ENCODE results near the gene GPBP1L1. TPM values are rescaled to one million over a fixed set of nuclear protein-coding genes. Genes with fewer than 3 reads are reported as not detected.

The GPBP1L1 gene
- polyA plus RNA-seq, 1 donor (not counting 4 experiments of a cell fraction or from before 2014, with no cell fraction given): 64.1 TPM

DNA sequence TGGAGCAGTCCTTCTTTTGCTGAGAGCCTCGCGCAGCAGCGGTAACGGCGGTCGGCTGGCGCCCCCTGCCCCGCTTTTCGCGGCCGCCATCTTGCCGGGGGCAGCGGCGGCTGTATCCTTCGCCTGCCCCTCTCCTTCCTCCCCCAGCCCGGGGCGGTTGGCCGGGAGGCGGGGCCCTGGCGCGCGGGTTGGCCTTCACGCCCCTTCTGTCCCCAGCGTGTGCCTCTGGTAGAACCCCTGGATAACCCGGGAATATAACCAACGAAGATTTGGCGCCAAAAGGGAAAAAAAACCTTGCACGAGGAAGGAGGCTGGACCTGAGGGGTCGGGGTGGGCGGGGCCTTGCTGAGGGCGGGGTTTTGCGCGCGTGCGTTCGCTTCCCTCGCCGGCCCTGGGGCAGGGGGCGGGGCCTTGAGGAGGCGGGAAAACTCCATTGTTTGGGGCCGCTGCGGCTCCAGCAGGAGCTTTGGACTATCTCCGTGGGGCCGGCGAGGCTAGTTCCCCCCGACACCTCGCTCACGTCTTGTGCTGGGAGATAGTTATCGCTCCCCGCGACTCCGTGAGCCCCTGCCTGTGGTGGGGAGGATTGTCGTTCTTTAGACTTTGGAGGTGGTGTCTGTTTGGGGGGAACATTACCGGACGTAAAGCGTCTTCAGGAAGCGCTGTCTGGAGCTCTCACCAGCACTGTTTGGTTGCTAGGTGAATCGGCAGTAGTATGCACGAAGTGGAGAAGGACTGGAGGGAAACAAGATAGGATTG is 101.8 kb downstream of the GPBP1L1 start:
- Histone ChIP-seq H3K4me1 (ENCODE audit: control insufficient read depth, extremely low read depth, insufficient read depth, low read length) (peaks cover 11% of the 10 kb centered on the region), H3K9ac (ENCODE audit: control insufficient read depth, extremely low read depth, insufficient read depth, low read length) (peak overlapping the region; percentile 97), H3K27ac (ENCODE audit: control insufficient read depth, insufficient read depth, low read length) (peak overlapping the region; percentile 92), H3K36me3 (ENCODE audit: control insufficient read depth in 2 of 2, extremely low read depth in 1 of 2, insufficient read depth in 2 of 2, low read length in 2 of 2) (peaks cover 0 to 6% of the 10 kb centered on the region in 2 experiments), H3K4me2 (ENCODE audit: control insufficient read depth, extremely low read depth, insufficient read depth, low read depth, low read length) (peak overlapping the region; percentile 92), H2AFZ (ENCODE audit: control insufficient read depth, low read length) (peak overlapping the region; percentile 92), H4K20me1 (ENCODE audit: control insufficient read depth, extremely low read depth, insufficient read depth, low read length) (peaks cover 11% of the 10 kb centered on the region), H3K27me3 (ENCODE audit: control insufficient read depth, extremely low read depth, insufficient read depth, low read length) (no peaks in the 10 kb centered on the region), H3K9me1 (ENCODE audit: control insufficient read depth, extremely low read depth, insufficient read depth, low read length) (no peaks in the 10 kb centered on the region), H3K9me3 (ENCODE audit: control insufficient read depth, low read depth, low read length) (no peaks in the 10 kb centered on the region), H3K4me3 (ENCODE audit: control insufficient read depth in 2 of 3, extremely low read depth in 1 of 3, insufficient read depth in 2 of 3, low read depth in 1 of 3, low read length in 3 of 3) (peak overlapping the region; percentile 66 to 98 (median 79)), H3K79me2 (ENCODE audit: control insufficient read depth, insufficient read depth, low read length) (peaks cover 51% of the 10 kb centered on the region)
- DNase-seq (ENCODE audit: low read depth, low spot score) (no peak), FAIRE-seq (no peak)
- dilution Hi-C loops (cut with MboI; ENCODE audit: extremely low pct_ligation_motif_present, low sequenced_read_pairs): no loop called here
- no peak for TF ChIP-seq EZH2 (IDR thresholded peaks at IDR 0.05; ENCODE audit: low read length)
- TF ChIP-seq, protein P1, sequence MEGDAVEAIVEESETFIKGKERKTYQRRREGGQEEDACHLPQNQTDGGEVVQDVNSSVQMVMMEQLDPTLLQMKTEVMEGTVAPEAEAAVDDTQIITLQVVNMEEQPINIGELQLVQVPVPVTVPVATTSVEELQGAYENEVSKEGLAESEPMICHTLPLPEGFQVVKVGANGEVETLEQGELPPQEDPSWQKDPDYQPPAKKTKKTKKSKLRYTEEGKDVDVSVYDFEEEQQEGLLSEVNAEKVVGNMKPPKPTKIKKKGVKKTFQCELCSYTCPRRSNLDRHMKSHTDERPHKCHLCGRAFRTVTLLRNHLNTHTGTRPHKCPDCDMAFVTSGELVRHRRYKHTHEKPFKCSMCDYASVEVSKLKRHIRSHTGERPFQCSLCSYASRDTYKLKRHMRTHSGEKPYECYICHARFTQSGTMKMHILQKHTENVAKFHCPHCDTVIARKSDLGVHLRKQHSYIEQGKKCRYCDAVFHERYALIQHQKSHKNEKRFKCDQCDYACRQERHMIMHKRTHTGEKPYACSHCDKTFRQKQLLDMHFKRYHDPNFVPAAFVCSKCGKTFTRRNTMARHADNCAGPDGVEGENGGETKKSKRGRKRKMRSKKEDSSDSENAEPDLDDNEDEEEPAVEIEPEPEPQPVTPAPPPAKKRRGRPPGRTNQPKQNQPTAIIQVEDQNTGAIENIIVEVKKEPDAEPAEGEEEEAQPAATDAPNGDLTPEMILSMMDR (optimal IDR thresholded peaks at IDR 0.05 in 1 of 3, IDR thresholded peaks at IDR 0.05 in 1 of 3, conservative IDR thresholded peaks at IDR 0.05 in 1 of 3; ENCODE audit: extremely low read depth in 1 of 3, insufficient read depth in 2 of 3, low read length in 3 of 3): no peak

DNA sequence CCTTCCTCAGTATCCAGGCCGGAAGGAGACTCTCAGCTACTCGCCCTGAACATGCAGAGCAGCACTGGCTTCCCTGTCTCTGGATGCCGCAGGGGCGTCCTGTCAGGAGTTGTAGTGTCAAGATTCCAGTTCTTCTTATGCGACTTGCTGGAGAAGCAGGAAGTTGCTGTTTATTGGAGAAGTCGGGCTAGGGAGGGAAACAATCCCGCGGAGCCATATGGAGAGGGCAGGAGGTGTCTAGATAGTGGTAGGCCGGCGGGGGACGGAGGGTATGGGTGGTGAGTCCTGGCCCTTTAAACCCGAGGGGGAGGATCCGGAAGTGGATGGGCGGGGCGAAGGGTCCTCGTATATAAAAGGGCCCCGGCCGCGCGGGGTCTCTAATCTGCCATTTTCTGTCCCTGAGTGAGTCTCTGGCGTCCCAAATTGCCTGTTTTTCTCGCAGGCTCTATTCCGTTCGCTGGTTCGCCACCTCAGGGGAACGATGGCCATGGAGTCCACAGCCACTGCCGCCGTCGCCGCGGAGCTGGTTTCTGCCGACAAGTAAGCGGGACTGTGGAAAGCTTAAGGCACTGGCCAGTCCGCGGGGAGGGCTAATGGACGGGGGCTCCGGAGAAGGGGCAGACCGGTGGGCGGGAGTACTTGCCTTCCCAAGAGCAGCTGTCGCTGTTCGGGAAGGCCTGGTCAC is 102.5 kb downstream of the GPBP1L1 start, which contains the start of gene NASP:
NASP (plus strand) TSS at position 376 of the 685 bp plus-strand sequence; CDS start at position 482, 106 bp downstream.
- dilution Hi-C loops (cut with MboI; ENCODE audit: extremely low pct_ligation_motif_present, low sequenced_read_pairs): no loop called here
- FAIRE-seq: no peak

More for the DNA sequence above, 102.5 kb downstream of the GPBP1L1 start, which contains the start of gene NASP:
- H3K9me3 ChIP-seq (ENCODE audit: control insufficient read depth, low read depth, low read length): no peaks in the 10 kb centered on the region
- H3K36me3 ChIP-seq (ENCODE audit: control insufficient read depth in 2 of 2, extremely low read depth in 1 of 2, insufficient read depth in 2 of 2, low read length in 2 of 2): peaks cover 0 to 6% of the 10 kb centered on the region in 2 experiments
- peak within 1 kb of the TSS; percentile 92 for H2AFZ ChIP-seq (ENCODE audit: control insufficient read depth, low read length)
- peak within 1 kb of the TSS; percentile 92 for H3K4me2 ChIP-seq (ENCODE audit: control insufficient read depth, extremely low read depth, insufficient read depth, low read depth, low read length)
- peaks cover 11% of the 10 kb centered on the region for H3K4me1 ChIP-seq (ENCODE audit: control insufficient read depth, extremely low read depth, insufficient read depth, low read length)
- peak within 1 kb of the TSS; percentile 92 for H3K27ac ChIP-seq (ENCODE audit: control insufficient read depth, insufficient read depth, low read length)
- peak within 1 kb of the TSS; percentile 66 to 98 (median 79) for H3K4me3 ChIP-seq (ENCODE audit: control insufficient read depth in 2 of 3, extremely low read depth in 1 of 3, insufficient read depth in 2 of 3, low read depth in 1 of 3, low read length in 3 of 3)
- H3K9me1 ChIP-seq (ENCODE audit: control insufficient read depth, extremely low read depth, insufficient read depth, low read length): no peaks in the 10 kb centered on the region
- TF ChIP-seq, protein P1 (optimal IDR thresholded peaks at IDR 0.05 in 1 of 3, IDR thresholded peaks at IDR 0.05 in 1 of 3, conservative IDR thresholded peaks at IDR 0.05 in 1 of 3; ENCODE audit: extremely low read depth in 1 of 3, insufficient read depth in 2 of 3, low read length in 3 of 3): peak in 1 of 3 experiments; percentile 10
- TF ChIP-seq EZH2 (IDR thresholded peaks at IDR 0.05; ENCODE audit: low read length): no peak
- no peak for DNase-seq (ENCODE audit: low read depth, low spot score)
- peaks cover 11% of the 10 kb centered on the region for H4K20me1 ChIP-seq (ENCODE audit: control insufficient read depth, extremely low read depth, insufficient read depth, low read length)
- peaks cover 44% of the 10 kb centered on the region for H3K79me2 ChIP-seq (ENCODE audit: control insufficient read depth, insufficient read depth, low read length)
- H3K9ac ChIP-seq (ENCODE audit: control insufficient read depth, extremely low read depth, insufficient read depth, low read length): peak within 1 kb of the TSS; percentile 97
- no peaks in the 10 kb centered on the region for H3K27me3 ChIP-seq (ENCODE audit: control insufficient read depth, extremely low read depth, insufficient read depth, low read length)
